Left ventricle myocardium superior (tissue), 1 donor: ENCODE measurements around the gene ATP2B2. TPM values are rescaled to one million over a fixed set of nuclear protein-coding genes. Genes with fewer than 3 reads are reported as not detected.

ENCODE experiments used
- ATAC-seq: fragments of 200-7000 bp; cut with Tn5 transposase; one replicate; pipeline ENCODE4 v1.9.1; 2020; ENCODE audit warnings: mild to moderate bottlenecking, moderate library complexity
- DNase-seq: peaks from one replicate; pipeline ENCODE4 v3.0.0-alpha.2; 2020
- intact Hi-C: fragments of 100-400 bp; cut with micrococcal nuclease; formaldehyde crosslinking; loops from one replicate; pipeline ENCODE4 v1.11.0; 2022
- total RNA-seq: library from RNA; stranded (reverse); fragmentation: NEBNext Ultra II Directional; extraction: Animal tissue kit (Norgen Biotek cat#: 25700); gene quantifications from one replicate; pipeline ENCODE4 v1.2.1, GENCODE V29; 2021
- donor health status: DM: no; HTN: yes; CAD: no; lungs with severe emphysema.

The ATP2B2 gene
- total RNA-seq, 1 donor from 2014 or later, result not detected

DNA sequence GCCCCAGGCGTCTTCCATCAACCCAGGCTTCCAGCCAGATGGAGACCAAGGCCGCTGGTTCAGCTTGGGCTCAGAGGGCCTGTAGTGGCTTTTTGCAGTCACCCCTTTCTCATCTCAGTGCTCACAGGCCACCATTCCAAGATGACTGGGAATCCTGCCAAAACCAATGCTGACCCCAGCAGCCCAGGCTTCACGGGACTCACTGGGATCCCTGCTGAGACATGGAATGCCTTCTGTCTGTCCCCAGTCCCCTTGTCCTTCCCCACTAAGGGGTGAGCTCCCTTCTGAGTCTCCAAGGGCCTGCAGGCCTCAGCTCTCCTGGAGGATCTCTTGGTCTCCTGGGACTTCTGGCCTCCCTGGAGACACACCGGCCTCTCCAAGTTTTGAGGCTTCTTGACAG is 107.0 kb downstream of the ATP2B2 start:
- intact Hi-C loops, result no loop called here
- DNase-seq (no peak), ATAC-seq (peak; percentile 22)

DNA sequence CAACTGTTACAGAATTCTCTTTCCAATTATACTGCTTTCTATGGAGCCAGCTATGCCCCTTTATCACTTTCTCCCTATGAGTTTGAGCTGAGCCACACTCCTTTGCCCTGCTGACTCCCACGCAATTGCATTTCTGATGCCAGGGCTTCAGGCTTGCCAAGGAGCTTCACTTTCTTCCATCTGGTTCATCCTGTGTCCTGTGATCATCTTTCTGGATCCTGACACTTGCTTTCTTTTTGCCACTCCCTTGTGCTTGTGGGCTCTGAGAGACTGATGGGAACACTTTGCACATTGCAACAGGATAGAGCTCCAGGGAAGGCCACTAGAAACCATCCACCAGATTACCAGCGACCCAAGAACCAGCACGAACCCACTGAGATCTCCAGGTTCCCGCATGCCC is 107.5 kb downstream of the ATP2B2 start:
- intact Hi-C loops, result no loop called here
- ATAC-seq (no peak), DNase-seq (no peak)

DNA sequence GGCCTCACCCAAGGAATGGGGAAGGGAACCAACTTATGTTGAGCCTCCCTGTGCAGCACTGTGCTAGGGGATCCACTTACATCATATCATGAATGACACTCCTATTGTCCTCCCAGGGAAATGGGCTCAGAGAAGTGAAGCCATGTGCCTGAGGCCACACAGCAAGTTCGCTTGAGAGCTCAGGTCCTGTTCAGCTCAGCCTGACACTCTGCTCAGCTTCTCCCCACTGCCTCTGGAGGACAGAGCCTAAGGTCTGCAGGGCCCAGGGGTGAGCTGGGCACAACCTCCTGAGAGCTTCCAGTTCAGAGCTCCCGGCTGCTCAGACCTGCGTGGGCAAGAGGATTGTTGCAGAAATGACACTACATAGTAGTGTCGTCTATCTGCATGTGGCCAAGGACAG is 108.5 kb downstream of the ATP2B2 start:
- DNase-seq, result no peak
- intact Hi-C loops, result no loop called here
- ATAC-seq, result no peak

DNA sequence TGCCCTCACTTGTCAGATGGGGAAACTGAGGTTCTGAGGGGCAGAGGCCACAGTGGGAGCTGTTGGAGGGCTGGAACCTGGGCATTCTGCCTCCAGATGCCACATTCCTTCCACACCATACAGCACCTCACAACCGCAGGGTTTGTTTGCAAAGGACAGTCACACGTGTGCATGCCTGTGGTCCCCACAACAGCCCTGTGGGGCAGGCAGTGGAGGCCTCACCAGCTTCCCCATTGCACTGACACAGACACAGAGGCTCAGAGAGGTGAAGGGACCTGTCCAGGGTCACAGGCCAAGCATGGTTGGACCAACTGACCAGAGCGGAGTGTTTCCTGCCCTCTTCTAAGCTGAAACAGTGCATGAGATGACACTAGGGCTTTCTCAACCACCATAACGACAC is 109.3 kb downstream of the ATP2B2 start:
- DNase-seq (no peak), ATAC-seq (no peak)
- intact Hi-C loops, result no loop called here

DNA sequence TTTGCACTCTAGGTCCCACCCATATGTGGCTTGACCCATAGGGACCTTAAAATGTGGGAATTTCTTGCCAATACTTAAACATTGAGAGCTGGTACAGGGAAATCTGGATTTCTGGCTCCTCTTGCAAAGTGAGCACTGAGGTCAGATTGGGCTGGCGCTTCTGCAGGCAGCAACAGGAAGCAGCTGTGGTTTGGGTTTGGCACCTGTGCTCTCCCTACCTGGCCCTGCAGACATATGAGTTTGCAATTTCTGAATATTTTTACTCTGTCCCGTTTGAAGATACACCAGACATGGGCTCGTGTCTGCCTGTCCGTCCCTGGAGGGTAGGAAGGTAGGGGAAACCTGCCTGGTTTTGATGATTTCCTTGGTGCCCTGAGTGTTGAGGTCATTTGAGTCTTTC is 109.7 kb downstream of the ATP2B2 start:
- intact Hi-C loops, result no loop called here
- DNase-seq (no peak), ATAC-seq (no peak)

DNA sequence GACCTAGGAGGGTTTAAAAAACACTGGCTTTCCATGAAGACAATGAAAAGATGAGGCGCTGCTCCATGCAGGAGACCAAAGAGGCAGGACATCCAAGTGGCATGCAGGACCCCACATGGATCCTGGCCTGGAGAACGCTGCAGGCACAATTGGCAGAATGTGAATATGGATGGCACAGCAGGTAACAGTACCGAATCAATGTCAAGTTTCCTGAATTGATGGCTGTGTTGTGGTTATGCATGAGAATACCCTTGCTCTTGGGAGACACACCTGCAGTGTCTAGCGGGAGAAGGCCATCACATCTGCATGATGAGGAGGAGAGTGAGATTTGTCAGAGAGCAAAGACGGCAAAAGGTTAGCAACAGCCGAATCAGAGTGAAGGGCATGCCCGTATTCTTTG is 110.2 kb downstream of the ATP2B2 start:
- intact Hi-C loops, result no loop called here
- DNase-seq (no peak), ATAC-seq (no peak)

DNA sequence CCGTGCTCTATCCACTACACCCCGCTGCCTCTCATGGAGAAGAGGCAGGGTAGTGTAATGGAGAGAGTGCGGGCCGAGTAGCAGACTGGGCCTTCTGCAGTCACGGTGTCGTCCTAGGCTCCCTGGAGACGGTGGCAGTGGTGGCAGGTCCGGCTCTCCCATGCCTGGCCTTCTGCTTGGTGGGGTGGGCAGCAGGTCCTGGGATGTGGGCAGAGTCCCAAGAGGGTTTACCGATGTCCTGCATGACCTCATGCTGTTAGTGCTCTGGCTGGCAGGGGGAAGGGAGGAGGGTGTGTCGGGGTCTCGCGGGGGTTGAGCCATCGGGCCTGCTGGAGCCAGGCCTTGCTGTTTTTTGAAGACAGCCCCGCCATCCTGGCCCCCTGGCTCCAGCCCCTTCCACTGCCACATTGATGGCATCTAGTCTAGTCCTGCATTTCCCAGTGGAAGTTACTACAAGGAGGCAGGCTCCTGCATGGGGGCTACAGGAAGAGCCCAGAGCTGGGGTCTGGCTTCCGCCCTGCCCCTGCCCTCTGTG is 110.8 kb downstream of the ATP2B2 start:
- intact Hi-C loops, result no loop called here
- ATAC-seq, result no peak
- DNase-seq, result no peak

DNA sequence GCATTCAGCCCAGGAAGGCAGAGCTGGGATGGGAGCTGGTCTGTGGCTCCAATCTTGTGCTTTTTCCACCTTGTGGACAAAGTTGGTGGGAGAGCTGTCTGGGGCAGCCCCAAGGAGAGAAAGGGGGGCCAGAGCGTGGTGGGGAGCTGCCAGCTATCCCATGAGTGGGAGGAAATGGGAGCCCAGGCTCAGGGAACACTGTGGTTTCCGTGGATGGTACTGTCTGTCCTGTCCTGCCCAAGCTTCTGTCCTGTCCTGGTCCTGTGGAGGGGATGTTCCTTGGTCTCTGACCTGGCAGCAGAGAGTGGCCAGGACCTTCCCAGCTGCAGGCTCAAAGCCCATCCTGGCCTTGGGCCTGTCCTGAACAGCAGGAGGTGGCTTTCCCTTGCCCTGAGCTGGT is 111.9 kb downstream of the ATP2B2 start:
- DNase-seq (no peak), ATAC-seq (no peak)
- intact Hi-C loops, result no loop called here

DNA sequence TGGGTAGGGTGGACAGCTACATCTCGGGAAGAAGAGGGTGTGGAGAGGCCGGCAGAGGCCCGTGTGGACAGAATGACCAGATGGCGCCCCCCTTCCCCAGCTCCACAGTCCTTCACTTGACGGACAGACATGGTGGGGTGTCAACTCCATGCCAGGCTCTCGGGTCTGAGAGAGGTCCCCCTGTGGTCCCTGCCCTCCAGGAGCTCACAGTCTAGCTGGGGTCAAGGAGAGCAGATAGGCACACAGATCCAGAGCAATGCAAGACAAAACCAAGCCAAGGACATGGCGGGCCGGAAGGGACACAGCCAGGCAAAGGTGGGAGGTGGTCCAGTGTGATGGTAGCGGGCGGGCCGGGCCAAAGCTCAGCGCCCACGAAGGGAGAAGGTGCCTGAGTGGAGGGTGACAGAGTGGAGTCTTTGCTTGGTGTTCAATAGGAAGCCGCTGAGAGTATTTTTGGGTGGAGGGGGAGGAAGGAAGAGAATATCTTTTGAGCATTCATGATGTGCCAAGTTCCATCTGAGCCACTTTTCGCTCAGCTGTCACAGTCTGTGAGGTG is 112.4 kb downstream of the ATP2B2 start:
- ATAC-seq, result no peak
- no peak for DNase-seq
- intact Hi-C loops, result no loop called here

DNA sequence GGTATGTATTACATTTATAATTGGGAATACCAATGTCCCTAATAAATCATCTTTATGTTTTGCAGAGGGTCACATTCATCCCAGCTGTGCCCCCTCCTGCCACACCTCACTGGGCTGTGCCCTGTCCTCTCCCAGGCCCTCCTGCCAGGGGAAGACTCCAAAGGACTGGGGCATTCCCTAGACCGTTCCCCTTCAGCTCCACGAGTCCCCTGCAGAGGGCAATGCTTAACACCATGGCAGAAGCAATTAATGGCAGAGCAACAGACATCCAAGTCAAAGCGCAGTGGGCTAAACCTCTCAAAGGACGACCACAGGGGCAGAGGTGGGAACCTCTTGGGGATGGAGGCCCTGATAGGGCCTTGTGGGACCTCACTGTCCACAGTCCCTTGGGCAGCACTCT is 113.1 kb downstream of the ATP2B2 start:
- ATAC-seq, result no peak
- DNase-seq, result no peak
- intact Hi-C loops, result no loop called here

DNA sequence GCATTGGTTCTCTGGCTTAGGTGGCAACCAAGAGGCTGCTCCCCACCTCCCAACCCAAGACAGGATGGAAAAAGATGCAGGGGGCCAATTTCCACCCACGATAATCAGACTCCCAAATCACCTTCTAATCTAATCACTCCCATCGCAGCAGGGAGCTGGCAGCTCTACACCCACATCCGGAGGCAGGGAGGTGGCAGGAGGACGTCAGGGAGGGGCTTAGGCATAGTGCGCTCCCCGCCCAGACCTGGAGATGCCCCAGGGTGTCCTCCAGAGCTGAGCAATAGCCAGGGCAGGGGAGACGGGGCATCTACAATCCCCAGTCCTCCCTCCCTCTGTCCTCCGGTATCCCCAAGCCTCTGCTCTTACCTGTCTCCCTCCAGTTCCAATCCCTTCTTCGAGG is 114.0 kb downstream of the ATP2B2 start:
- intact Hi-C loops, result no loop called here
- no peak for DNase-seq
- ATAC-seq, result no peak

DNA sequence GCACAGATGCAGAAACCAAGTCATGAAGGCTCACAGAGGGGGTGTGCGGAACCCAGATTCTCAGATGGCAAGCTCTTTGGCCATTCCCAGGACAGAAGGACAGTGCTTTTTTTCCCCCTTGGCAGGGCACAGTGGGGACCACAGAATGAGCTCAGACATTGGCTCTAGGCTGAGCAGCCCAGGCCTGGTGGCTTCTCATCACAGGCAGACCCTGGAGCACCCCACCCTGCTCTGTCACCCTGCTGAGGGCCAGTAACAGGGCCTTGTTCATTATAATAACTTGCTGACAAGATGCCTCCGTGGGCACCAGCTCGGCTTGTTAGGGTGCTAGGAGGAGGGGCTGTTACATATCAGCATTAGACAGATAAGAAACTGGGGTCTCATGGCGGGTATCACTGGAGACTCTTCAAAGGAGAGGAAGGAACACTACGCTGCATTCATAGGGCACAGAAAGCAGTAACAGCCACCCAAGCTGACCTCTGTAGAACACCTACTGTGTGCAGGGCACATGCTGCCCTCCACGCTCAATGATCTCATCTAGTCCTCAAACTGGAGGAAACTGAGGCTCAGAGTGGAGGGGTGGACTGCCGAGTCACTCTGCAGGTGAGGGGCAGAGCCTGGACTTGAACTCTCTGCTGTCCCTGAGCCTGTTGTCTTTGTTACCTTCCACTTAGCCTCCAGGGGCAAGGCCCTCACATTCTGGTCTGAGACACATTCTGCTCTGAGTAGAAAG is 114.6 kb downstream of the ATP2B2 start:
- ATAC-seq (no peak), DNase-seq (no peak)
- intact Hi-C loops, result no loop called here

DNA sequence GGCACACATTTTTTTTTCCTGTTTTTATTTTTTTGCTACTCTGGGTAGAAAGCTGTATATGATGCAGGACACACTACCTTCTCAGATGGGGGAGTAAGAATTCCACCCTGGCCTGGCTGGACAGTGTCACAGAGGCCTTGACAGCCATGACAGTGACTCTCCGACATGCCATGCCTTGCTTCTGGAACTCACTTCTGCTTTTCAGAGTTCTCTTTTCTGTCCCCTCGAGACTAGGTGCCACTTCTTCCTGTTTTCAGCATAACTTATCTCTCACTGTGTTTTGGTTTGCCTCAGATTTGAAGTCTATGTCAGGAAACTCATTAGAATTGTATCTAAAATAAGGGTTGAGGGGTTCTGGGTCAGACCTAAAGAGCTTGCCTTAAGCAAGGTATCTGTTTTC is 115.4 kb downstream of the ATP2B2 start:
- intact Hi-C loops, result no loop called here
- DNase-seq, result no peak
- ATAC-seq, result no peak

DNA sequence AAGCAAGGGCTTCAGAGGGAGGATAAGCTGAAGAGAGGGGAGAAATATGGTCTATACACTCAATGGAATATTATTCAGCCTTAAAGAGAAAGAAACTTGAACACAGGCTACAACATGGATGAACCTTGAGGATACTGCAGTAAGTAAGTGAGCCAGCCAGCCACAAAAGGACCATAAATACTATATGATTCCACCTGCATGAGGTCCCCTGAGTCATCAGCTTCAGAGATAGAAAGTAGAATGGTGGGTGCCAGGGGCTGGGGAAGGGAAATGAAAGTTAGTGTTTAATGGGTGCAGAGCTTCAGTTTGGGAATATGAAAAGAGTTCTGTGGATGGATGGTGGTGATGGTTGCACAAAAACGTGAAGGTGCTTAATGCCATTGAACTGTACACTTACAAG is 116.0 kb downstream of the ATP2B2 start:
- intact Hi-C loops, result no loop called here
- DNase-seq, result no peak
- no peak for ATAC-seq

DNA sequence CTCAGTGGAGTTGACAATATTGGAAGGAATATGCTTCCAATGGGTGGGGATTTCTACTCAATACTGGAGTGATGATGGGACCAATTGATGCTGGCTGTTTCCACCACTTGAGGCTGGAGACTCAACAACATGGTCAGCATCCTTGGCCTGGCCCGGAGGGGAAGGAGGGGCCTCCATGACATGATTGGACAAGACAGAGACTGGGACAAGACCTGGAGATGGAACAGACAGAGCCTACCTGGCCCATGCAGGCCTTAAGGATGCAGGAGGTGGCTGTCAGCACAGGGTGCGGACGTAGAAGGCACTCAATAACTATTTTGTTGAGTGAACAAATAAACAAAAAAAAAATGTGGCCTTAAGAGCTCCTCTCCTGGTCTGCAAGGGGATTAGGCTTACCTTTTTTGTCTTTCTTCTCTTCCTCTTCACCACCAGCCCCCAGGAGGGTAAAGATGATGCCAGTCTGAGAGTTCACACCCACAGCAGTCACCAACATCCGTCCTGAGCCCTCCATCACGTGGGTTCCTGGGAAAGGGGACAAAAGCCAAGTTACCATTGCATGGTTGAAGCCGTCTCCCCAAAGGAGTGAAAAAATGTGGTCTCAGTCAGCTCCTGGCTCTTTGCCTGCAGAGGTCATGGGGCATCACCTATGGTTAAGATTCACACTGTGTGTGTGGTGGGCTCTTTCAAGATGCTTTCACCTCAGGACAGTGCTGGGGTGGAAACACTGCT is 117.3 kb downstream of the ATP2B2 start:
- intact Hi-C loops, result no loop called here
- ATAC-seq (no peak), DNase-seq (no peak)

DNA sequence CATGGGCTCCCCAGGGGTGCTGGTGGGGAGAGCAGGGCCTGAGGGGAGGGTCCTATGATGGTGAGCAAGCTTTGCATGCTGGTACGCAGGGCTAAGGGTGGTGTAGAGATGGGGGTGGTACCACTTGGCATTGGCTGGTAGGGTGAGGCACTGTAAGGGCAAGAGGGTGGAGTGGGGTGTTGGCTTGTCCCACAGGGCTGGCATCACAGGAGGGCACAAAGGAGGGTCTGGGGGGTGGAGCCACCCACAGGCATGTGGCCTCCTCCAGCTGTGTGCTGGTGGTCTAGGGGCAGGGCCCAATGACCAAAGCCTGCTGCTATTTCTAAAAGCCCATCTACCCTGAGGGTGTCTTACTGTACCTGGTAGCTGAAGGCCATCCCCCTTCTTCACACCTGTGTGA is 119.3 kb downstream of the ATP2B2 start:
- intact Hi-C loops, result no loop called here
- DNase-seq, result no peak
- ATAC-seq, result no peak

DNA sequence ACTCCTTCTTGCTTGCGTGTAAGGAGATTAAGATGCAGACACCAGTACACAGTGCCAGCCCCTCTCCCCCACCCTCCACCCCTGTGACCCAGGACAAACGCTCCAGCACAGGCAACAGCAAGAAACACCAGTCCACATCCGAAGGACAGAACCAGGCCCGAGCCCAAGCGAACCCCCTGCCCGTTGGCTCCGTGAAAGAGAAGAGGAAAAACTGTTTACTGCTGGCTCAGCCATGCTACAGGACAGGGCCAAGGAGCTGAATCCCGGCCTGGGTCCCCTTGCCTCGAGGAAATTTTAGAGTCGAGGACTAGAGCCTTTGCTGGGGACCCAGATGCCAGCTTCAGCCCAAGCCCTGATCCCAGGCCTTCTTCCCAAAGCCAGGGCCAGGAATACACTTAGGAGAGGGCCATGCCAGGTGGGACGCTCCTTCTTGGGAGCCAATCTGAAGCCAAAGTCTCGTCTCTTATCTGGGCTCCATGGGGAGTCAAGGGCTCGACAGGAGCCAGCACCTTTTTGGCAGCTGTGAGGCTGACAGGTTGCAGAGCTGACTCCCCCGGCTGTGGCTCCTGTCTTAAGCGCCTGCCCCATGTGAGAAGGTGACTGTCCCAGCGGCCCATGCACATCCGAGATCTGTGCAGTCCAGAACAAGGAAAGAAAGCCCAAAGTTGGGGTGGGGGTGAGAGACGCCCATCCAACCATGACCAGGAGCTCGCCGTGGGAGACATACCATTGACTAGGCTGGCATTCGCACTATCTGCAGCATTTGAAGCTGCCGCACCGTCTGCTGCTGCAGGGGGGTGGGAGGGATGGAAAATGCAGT is 120.6 kb downstream of the ATP2B2 start:
- ATAC-seq, result no peak
- intact Hi-C loops, result no loop called here
- no peak for DNase-seq

DNA sequence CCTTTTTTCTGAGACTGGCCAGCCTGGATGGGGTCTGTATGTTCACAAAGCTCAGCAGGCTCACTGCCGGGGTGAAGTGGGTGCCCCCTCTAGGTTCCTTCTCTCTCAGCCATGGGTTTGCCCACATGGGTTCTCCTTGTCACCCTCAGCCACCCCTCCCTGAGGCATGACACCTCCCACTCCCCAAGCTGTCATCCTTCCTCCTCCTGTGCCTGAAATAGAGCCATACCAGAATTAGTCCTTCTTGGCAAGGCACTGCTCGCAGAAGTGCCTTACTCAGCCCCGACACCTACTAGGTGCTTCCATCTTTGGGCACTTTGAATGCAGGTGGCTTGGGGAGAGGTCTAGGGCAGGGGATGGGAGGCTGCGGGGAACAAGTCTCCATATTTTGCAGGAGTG is 121.5 kb downstream of the ATP2B2 start:
- intact Hi-C loops, result no loop called here
- no peak for ATAC-seq
- DNase-seq, result no peak

DNA sequence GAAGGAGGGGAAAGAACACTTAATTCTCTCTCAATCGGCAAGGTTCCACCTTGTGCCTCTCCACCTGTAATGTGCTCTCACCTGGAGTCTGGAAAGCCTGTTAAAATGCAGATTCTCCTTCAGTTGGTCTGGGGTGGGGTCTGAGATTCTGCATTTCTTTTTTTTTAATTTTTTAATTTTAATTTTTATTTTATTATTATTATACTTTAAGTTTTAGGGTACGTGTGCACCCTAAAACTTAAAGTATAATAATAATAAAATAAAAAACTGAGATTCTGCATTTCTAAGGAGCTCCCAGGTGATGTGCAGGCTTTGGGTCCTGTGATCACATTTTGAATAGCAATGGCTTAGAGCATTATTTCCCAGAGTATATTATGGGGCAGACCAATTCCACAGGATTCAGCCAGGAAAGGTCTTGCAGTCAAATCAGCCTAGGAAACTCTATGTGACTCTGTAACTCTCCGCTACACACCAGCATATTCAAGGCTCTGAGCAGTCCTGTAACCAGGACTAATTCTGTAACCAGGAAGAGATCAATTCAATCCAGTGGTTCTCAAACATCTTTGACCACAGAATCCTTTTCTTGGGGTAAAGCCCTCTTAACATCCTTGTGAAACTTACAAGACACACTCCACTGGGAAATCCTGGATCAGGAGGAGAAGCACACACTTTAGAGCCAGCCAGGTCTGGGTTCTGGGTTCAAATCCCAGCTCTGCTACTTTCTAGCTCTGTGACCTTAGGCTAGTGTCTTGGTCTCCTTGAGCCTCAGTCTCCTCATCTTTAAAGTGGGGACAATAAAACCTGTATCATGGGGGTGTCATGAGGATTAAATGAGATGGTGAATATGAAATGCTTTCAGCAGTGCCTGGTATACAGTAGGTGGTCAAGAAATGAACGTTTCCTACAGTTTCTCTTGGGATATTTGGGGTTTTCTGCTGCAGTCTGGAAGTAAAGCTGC is 122.2 kb downstream of the ATP2B2 start:
- DNase-seq (no peak), ATAC-seq (no peak)
- intact Hi-C loops, result no loop called here
